ENCODE measurements around the gene RUNX1. TPM values are rescaled to one million over a fixed set of nuclear protein-coding genes. Genes with fewer than 3 reads are reported as not detected.

The RUNX1 gene
- total RNA-seq, 2 donors from 2014 or later: 23.0 to 25.8 TPM

DNA sequence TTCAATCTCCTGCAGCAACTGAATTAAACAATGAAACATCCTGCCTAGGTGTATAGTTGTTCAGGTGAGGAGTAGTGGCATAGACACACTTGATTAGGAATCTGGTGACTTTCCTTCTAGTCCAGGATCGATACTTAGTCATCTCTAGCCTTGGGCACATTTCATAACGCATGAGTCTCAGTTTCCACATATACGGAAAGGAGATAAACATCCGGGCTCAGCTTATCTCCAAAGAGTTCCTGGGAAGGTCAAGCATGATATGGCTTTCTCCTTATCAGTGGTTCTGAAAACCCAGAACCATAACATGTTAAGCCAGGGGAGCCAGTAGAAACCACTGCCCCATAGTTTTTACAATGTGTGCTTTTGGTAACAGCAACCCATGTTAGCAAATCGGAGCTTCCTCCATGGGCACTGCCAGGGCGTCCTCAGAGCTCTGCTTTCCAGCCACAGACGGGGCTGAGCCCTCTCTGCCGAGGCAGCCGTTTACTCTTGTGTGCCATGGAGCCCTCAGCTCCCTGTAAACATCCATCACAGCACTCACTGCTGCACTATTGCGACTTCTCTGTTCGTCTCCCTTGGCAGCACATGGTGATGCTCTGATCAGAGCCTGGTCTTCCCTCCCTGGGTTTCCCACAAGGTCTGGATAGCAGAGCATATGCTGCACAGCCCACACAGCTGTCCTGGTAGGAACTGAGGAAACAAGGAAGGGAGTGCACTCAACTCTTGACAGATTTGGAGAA is 34.6 kb downstream of the RUNX1 start:
- 81% methylated on average over 11 of the region's 11 CpGs for WGBS
- Histone ChIP-seq H3K4me3 (no peak overlapping the region), H3K4me1 (replicated peaks) (no peaks in the 10 kb centered on the region), H3K27me3 (replicated peaks; ENCODE audit: insufficient read depth) (no peaks in the 10 kb centered on the region), H3K36me3 (no peaks in the 10 kb centered on the region), H3K9me3 (no peaks in the 10 kb centered on the region), H3K27ac (no peak overlapping the region)
- no peak for DNase-seq (ENCODE audit: low spot score)
- intact Hi-C loops (cut with DNase I): no loop called here
- TF ChIP-seq POLR2A (IDR thresholded peaks at IDR 0.05): no peak
- TF ChIP-seq, protein P1, sequence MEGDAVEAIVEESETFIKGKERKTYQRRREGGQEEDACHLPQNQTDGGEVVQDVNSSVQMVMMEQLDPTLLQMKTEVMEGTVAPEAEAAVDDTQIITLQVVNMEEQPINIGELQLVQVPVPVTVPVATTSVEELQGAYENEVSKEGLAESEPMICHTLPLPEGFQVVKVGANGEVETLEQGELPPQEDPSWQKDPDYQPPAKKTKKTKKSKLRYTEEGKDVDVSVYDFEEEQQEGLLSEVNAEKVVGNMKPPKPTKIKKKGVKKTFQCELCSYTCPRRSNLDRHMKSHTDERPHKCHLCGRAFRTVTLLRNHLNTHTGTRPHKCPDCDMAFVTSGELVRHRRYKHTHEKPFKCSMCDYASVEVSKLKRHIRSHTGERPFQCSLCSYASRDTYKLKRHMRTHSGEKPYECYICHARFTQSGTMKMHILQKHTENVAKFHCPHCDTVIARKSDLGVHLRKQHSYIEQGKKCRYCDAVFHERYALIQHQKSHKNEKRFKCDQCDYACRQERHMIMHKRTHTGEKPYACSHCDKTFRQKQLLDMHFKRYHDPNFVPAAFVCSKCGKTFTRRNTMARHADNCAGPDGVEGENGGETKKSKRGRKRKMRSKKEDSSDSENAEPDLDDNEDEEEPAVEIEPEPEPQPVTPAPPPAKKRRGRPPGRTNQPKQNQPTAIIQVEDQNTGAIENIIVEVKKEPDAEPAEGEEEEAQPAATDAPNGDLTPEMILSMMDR (IDR thresholded peaks at IDR 0.05): no peak
- TF ChIP-seq POLR2AphosphoS5 (IDR thresholded peaks at IDR 0.05): no peak

DNA sequence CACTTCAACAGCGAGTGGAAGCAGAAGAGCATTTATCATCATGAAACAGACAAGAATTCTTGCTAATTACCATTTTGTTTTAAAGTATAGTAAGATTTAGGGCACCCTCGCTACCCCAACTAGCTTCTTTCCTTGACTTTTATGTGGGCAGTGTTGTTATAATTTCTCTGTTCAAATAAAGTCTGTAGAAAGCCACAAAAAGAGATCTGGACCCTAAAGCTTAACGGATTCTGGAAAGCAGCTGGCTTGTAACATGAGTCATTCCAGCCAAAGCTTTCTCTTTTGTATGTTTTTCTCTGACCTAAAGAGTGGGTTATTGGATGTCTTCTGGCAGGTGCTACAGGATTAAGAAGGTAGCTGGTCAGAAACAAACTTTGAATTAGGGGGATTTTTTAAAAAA is 37.4 kb downstream of the RUNX1 start:
- Histone ChIP-seq H3K36me3 (no peaks in the 10 kb centered on the region), H3K9me3 (no peaks in the 10 kb centered on the region), H3K4me3 (no peak overlapping the region), H3K27ac (no peak overlapping the region), H3K4me1 (replicated peaks) (no peaks in the 10 kb centered on the region), H3K27me3 (replicated peaks; ENCODE audit: insufficient read depth) (no peaks in the 10 kb centered on the region)
- TF ChIP-seq POLR2AphosphoS5 (IDR thresholded peaks at IDR 0.05): no peak
- TF ChIP-seq POLR2A (IDR thresholded peaks at IDR 0.05): no peak
- TF ChIP-seq, protein P1 (IDR thresholded peaks at IDR 0.05): no peak
- no peak for DNase-seq (ENCODE audit: low spot score)
- intact Hi-C loops (cut with DNase I): no loop called here
- WGBS: 32% methylated on average over 3 of the region's 3 CpGs

DNA sequence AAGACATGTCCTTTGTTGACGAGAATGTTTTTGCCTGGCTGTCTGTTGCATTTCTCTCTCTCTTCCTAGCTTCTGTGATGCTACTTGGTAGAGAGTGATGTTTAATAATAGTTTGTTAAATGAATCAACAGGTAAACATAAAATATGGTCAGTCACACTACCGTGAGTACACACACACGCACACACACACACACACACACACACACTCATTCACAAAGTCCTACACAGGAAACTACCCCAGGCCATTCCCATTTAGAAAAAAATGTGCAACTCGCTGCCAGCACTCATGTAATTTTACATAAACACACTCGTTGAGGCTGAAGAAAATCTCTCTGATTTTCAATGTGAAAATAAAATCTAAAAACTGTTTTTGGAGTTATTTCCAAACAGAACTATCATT is 38.7 kb downstream of the RUNX1 start:
- H3K27ac ChIP-seq: no peak overlapping the region
- DNase-seq (ENCODE audit: low spot score): no peak
- TF ChIP-seq POLR2AphosphoS5 (IDR thresholded peaks at IDR 0.05) (no peak), POLR2A (IDR thresholded peaks at IDR 0.05) (no peak)
- TF ChIP-seq, protein P1 (IDR thresholded peaks at IDR 0.05): no peak
- intact Hi-C loops (cut with DNase I): no loop called here
- 65% methylated on average over 5 of the region's 5 CpGs for WGBS
- H3K9me3 ChIP-seq: no peaks in the 10 kb centered on the region
- no peaks in the 10 kb centered on the region for H3K4me1 ChIP-seq (replicated peaks)
- H3K4me3 ChIP-seq: no peak overlapping the region
- H3K36me3 ChIP-seq: no peaks in the 10 kb centered on the region
- no peaks in the 10 kb centered on the region for H3K27me3 ChIP-seq (replicated peaks; ENCODE audit: insufficient read depth)

DNA sequence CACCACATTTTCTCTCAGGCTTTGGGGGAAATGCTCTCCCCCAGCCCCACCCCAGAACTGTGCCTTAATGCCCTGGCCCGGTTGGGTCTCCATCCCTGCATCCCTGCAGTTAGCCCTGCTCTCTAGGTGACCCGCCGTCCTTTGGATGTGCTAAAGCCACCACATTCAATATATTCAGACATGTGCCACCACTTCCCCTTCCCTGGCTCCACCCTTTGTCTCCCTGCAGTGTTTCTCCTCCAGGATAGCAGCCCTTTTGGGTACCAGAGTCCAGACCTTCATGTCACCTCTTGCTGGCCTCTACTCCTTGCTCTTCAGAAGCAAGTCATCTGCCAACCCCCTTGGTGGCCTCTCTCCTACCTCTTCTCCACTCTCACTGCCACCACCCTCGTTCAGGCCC is 41.8 kb downstream of the RUNX1 start:
- WGBS: 87% methylated on average over 4 of the region's 4 CpGs
- Histone ChIP-seq H3K27me3 (replicated peaks; ENCODE audit: insufficient read depth) (no peaks in the 10 kb centered on the region), H3K4me1 (replicated peaks) (no peaks in the 10 kb centered on the region), H3K9me3 (no peaks in the 10 kb centered on the region), H3K36me3 (no peaks in the 10 kb centered on the region), H3K4me3 (no peak overlapping the region), H3K27ac (no peak overlapping the region)
- intact Hi-C loops (cut with DNase I): no loop called here
- DNase-seq (ENCODE audit: low spot score): no peak
- TF ChIP-seq POLR2AphosphoS5 (IDR thresholded peaks at IDR 0.05) (no peak), POLR2A (IDR thresholded peaks at IDR 0.05) (no peak)
- TF ChIP-seq, protein P1 (IDR thresholded peaks at IDR 0.05): no peak

DNA sequence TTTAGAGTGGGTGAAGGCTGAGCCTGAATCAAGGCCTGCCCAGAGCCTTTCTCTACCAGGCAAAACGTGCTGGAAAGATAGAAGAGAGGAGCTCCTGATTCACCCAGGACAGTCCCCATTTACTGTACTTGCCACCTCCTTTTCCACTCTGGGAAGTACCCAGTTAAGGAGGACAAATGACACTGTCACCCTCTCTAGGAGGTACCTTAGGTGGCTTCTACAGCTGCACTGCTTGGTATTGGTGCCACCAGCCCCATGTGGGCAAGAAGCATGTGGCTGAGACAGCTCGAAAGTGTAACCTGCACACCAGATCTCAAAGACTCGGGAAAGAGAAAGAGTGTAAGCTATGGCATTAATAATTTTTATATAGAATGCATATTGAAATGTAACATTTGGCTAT is 42.3 kb downstream of the RUNX1 start:
- Histone ChIP-seq H3K4me3 (no peak overlapping the region), H3K36me3 (no peaks in the 10 kb centered on the region), H3K27ac (no peak overlapping the region), H3K4me1 (replicated peaks) (no peaks in the 10 kb centered on the region), H3K27me3 (replicated peaks; ENCODE audit: insufficient read depth) (no peaks in the 10 kb centered on the region), H3K9me3 (no peaks in the 10 kb centered on the region)
- no peak for DNase-seq (ENCODE audit: low spot score)
- TF ChIP-seq, protein P1 (IDR thresholded peaks at IDR 0.05): no peak
- TF ChIP-seq POLR2AphosphoS5 (IDR thresholded peaks at IDR 0.05) (no peak), POLR2A (IDR thresholded peaks at IDR 0.05) (no peak)
- intact Hi-C loops (cut with DNase I): no loop called here
- 95% methylated on average over 3 of the region's 3 CpGs for WGBS
